22Rv1 (cell line): ENCODE data around the gene SLC9A5.

ENCODE experiments used
- CTCF ChIP-seq: fragments of 450-650 bp; IDR thresholded peaks from 2 replicates; pipeline ENCODE4 v1.5.1; 2017; ENCODE audit warnings: mild to moderate bottlenecking
- ZFX ChIP-seq: fragments of 450-650 bp; IDR thresholded peaks from 2 replicates; pipeline ENCODE4 v1.6.1; 2017; ENCODE audit warnings: antibody characterized with exemption, borderline replicate concordance

- TF ChIP-seq CTCF (no peak), ZFX (no peak)
Measured at GRCh38 chr16:67233596-67233995, 15.2 kb upstream of the SLC9A5 start.
